ENCODE measurements around the gene CLDN3. TPM values are rescaled to one million over a fixed set of nuclear protein-coding genes. Genes with fewer than 3 reads are reported as not detected.
A peak's percentile ranks its signal among the peaks of the same experiment; 100 is the strongest.

CLDN3 gene
- total and polyA plus RNA-seq, 2 of the 4 experiments (the other 2 are of a cell fraction): 0.12 to 0.18 TPM

- Histone ChIP-seq H3K9ac (ENCODE audit: low read depth, low read length) (no peak overlapping the region), H3K4ac (ENCODE audit: low read depth, low read length) (no peak overlapping the region), H3K27ac (ENCODE audit: insufficient read depth, low read length) (no peak overlapping the region), H3K9me3 (ENCODE audit: control insufficient read depth, insufficient read depth, low read length) (no peaks in the 10 kb centered on the region; the same call in 1 of the 2 replicates), H3K4me2 (ENCODE audit: low read depth, low read length) (no peak overlapping the region), H2AFZ (replicated peaks; ENCODE audit: low read length, poor library complexity) (peak overlapping the region; percentile 84), H2BK120ac (ENCODE audit: low read depth, low read length) (no peak overlapping the region), H2AK9ac (replicated peaks; ENCODE audit: low read depth, low read length, poor library complexity) (no peak overlapping the region), H2BK15ac (ENCODE audit: low read depth, low read length) (no peak overlapping the region), H2BK20ac (ENCODE audit: low read depth, low read length) (no peak overlapping the region), H4K20me1 (ENCODE audit: insufficient read depth, low read length) (no peaks in the 10 kb centered on the region), H2AK5ac (ENCODE audit: low read depth, low read length) (no peak overlapping the region), H3K79me1 (ENCODE audit: low read depth in 1 of 2, low read length in 2 of 2) (no peaks in the 10 kb centered on the region), H4K5ac (ENCODE audit: low read depth, low read length) (no peak overlapping the region), H3K18ac (ENCODE audit: low read depth, low read length) (no peak overlapping the region), H3K14ac (replicated peaks; ENCODE audit: low read depth, low read length) (no peak overlapping the region), H4K8ac (ENCODE audit: low read depth in 2 of 2, low read length in 2 of 2) (no peak overlapping the region), H3K4me1 (ENCODE audit: control insufficient read depth, insufficient read depth, low read length) (peaks cover 4% of the 10 kb centered on the region; the same call in 1 of the 2 replicates), H2BK5ac (ENCODE audit: low read depth, low read length, poor library complexity, severe bottlenecking) (no peak overlapping the region), H3K36me3 (ENCODE audit: control insufficient read depth, insufficient read depth, low read length) (no peaks in the 10 kb centered on the region), H3K9me1 (ENCODE audit: insufficient read depth, low read length) (no peaks in the 10 kb centered on the region), H3K23ac (ENCODE audit: low read depth, low read length) (no peak overlapping the region), H3K4me3 (ENCODE audit: insufficient read depth, low read depth, low read length) (no peak overlapping the region), H3K27me3 (ENCODE audit: control insufficient read depth, insufficient read depth, low read length) (peaks cover 37% of the 10 kb centered on the region), H4K91ac (ENCODE audit: insufficient read depth, low read depth, low read length) (no peak overlapping the region), H3K56ac (ENCODE audit: extremely low read depth, insufficient read depth, low read length) (no peak overlapping the region)
- ChIA-PET POLR2A (ENCODE audit: unreplicated experiment) (no interaction called here), CTCF (no interaction called here)
- dilution Hi-C loops (cut with HindIII; ENCODE audit: low sequenced_read_pairs, unreplicated experiment): no loop called here
- WGBS, 2 experiments (ENCODE audit: extremely low coverage in 2 of 2, insufficient read length in 1 of 2): 53% methylated on average over 3 of the region's 17 CpGs; no CpG with 5 or more reads in 1 of the 2 experiments
- BruUV-seq (replicated peaks): no TSS peak
- no peak for DNase-seq
- in situ Hi-C loops (cut with MboI; ENCODE audit: low sequenced_read_pairs): no loop called here
- intact Hi-C loops (cut with micrococcal nuclease): no loop called here
- no peak for TF ChIP-seq MAFK (IDR thresholded peaks at IDR 0.05; ENCODE audit: low read depth, low read length)
- no peak for TF ChIP-seq POLR2A (IDR thresholded peaks at IDR 0.05; ENCODE audit: low read depth, low read length)
- no peak for TF ChIP-seq SMC3 (IDR thresholded peaks at IDR 0.05; ENCODE audit: low read depth, low read length)
- no peak for TF ChIP-seq CEBPB (IDR thresholded peaks at IDR 0.05; ENCODE audit: low read depth, low read length)
- ATAC-seq (ENCODE audit: low read depth): no peak
Observed at GRCh38 chr7:73770860-73771670, 995 bp upstream of the CLDN3 start.
